Astrocyte (in vitro differentiated cells and primary cell): ENCODE data around the gene SGPL1. TPM values are rescaled to one million over a fixed set of nuclear protein-coding genes. Genes with fewer than 3 reads are reported as not detected.

Source experiments
- DNase-seq: peaks from one replicate; pipeline ENCODE4 v3.0.0-alpha.2; 2010; ENCODE audit warnings: low read depth
- FAIRE-seq: peaks from 2 replicates; lab custom pipeline; 2011; peaks lifted over from hg19 to GRCh38; lab: Jason Lieb, UNC
- H2AFZ ChIP-seq: 2 replicates; pipeline ENCODE4 v1.6.0; 2012; ENCODE audit warnings: low read depth, low read length, inconsistent platforms
- H3K27ac ChIP-seq: 2 replicates; pipeline ENCODE4 v1.5.1; 2011; ENCODE audit warnings: low read depth, low read length, inconsistent platforms
- H3K27me3 ChIP-seq: 2 replicates; pipeline ENCODE4 v1.6.0; 2011; ENCODE audit warnings: low read length, inconsistent platforms; ENCODE audit not compliant: insufficient read depth
- H3K36me3 ChIP-seq: 2 replicates; pipeline ENCODE4 v1.5.1; 2011; ENCODE audit warnings: low read length, inconsistent platforms; ENCODE audit not compliant: insufficient read depth
- H3K4me1 ChIP-seq: 2 replicates; pipeline ENCODE4 v1.5.1; 2011; ENCODE audit warnings: low read length, inconsistent platforms; ENCODE audit not compliant: insufficient read depth
- H3K4me2 ChIP-seq: 2 replicates; pipeline ENCODE4 v1.6.0; 2012; ENCODE audit warnings: low read length, inconsistent platforms
- H3K4me3 ChIP-seq: 2 replicates; pipeline ENCODE4 v1.5.1; 2011; ENCODE audit warnings: low read depth, mild to moderate bottlenecking, low read length, inconsistent platforms; ENCODE audit not compliant: insufficient read depth
- H3K79me2 ChIP-seq: 2 replicates; pipeline ENCODE4 v1.6.0; 2012; ENCODE audit warnings: mild to moderate bottlenecking, low read length, inconsistent platforms; ENCODE audit not compliant: insufficient read depth
- H3K9ac ChIP-seq: 2 replicates; pipeline ENCODE4 v1.6.0; 2012; ENCODE audit warnings: mild to moderate bottlenecking, low read length, inconsistent platforms
- H3K9me3 ChIP-seq: 2 replicates; pipeline ENCODE4 v1.5.1; 2012; ENCODE audit warnings: low read depth, mild to moderate bottlenecking, low read length, inconsistent platforms; ENCODE audit not compliant: insufficient read depth
- H4K20me1 ChIP-seq: 2 replicates; pipeline ENCODE4 v1.6.0; 2012; ENCODE audit warnings: low read length, inconsistent platforms; ENCODE audit not compliant: insufficient read depth
- H3K27ac Mint-ChIP-seq: one replicate; pipeline ENCODE4 v1.8.0; 2021; ENCODE audit warnings: mild to moderate bottlenecking, mixed read lengths; ENCODE audit not compliant: unreplicated experiment
- H3K27me3 Mint-ChIP-seq: one replicate; pipeline ENCODE4 v1.8.0; 2021; ENCODE audit warnings: low read depth, mixed read lengths; ENCODE audit not compliant: unreplicated experiment
- H3K36me3 Mint-ChIP-seq: one replicate; pipeline ENCODE4 v1.8.0; 2021; ENCODE audit warnings: low read depth, mixed read lengths; ENCODE audit not compliant: unreplicated experiment
- H3K4me1 Mint-ChIP-seq: one replicate; pipeline ENCODE4 v1.8.0; 2021; ENCODE audit warnings: low read depth, mixed read lengths; ENCODE audit not compliant: unreplicated experiment
- H3K4me3 Mint-ChIP-seq: one replicate; pipeline ENCODE4 v1.8.0; 2021; ENCODE audit warnings: mild to moderate bottlenecking, moderate library complexity, mixed read lengths; ENCODE audit not compliant: unreplicated experiment
- H3K9me3 Mint-ChIP-seq: one replicate; pipeline ENCODE4 v1.8.0; 2021; ENCODE audit warnings: mild to moderate bottlenecking, mixed read lengths; ENCODE audit not compliant: unreplicated experiment
- CTCF ChIP-seq: IDR thresholded peaks from 2 replicates; pipeline ENCODE4 v1.5.1; 2011; ENCODE audit warnings: low read depth, mild to moderate bottlenecking, inconsistent platforms, low read length, moderate library complexity; ENCODE audit not compliant: insufficient read depth
- EZH2 ChIP-seq: IDR thresholded peaks from 2 replicates; pipeline ENCODE4 v1.6.1; 2012; ENCODE audit warnings: mild to moderate bottlenecking, low read length, inconsistent platforms; ENCODE audit not compliant: insufficient read depth
- total RNA-seq: library from RNA; stranded (reverse); gene quantifications from 2 replicates; pipeline ENCODE4 v1.2.1, GENCODE V29; 2021

SGPL1 gene
- total RNA-seq, 1 donor from 2014 or later, result 101 TPM

- no peaks in the 10 kb centered on the region for H3K27me3 ChIP-seq
- H2AFZ ChIP-seq, result no peak overlapping the region
- peaks cover 8% of the 10 kb centered on the region for H3K4me1 Mint-ChIP-seq
- FAIRE-seq (no peak), DNase-seq (peak; percentile 53)
- TF ChIP-seq CTCF (peak; percentile 87), EZH2 (no peak)
- no peaks in the 10 kb centered on the region for H3K27me3 Mint-ChIP-seq
- H3K4me3 ChIP-seq, result no peak overlapping the region
- H4K20me1 ChIP-seq, result no peaks in the 10 kb centered on the region
- H3K79me2 ChIP-seq, result no peaks in the 10 kb centered on the region
- no peaks in the 10 kb centered on the region for H3K9me3 ChIP-seq
- H3K4me3 Mint-ChIP-seq, result peak overlapping the region; percentile 20
- peaks cover 26% of the 10 kb centered on the region for H3K36me3 ChIP-seq
- H3K27ac Mint-ChIP-seq, result no peak overlapping the region
- H3K27ac ChIP-seq, result no peak overlapping the region
- H3K9ac ChIP-seq, result no peak overlapping the region
- peaks cover 3% of the 10 kb centered on the region for H3K4me1 ChIP-seq
- peaks cover 34% of the 10 kb centered on the region for H3K36me3 Mint-ChIP-seq
- H3K9me3 Mint-ChIP-seq, result no peaks in the 10 kb centered on the region
- H3K4me2 ChIP-seq, result no peak overlapping the region
These were observed 64.4 kb downstream of the SGPL1 start for GRCh38 chr10:70880077-70880534.

- Histone ChIP-seq H3K36me3 (peaks cover 6% of the 10 kb centered on the region), H3K79me2 (no peaks in the 10 kb centered on the region), H4K20me1 (peaks cover 3% of the 10 kb centered on the region), H3K9ac (no peak overlapping the region), H3K4me2 (no peak overlapping the region), H3K9me3 (no peaks in the 10 kb centered on the region), H3K4me1 (peaks cover 5% of the 10 kb centered on the region), H3K27ac (no peak overlapping the region), H3K27me3 (no peaks in the 10 kb centered on the region), H3K4me3 (no peak overlapping the region), H2AFZ (no peak overlapping the region)
- H3K4me1 Mint-ChIP-seq, result peaks cover 6% of the 10 kb centered on the region
- TF ChIP-seq EZH2 (no peak), CTCF (no peak)
- H3K9me3 Mint-ChIP-seq, result no peaks in the 10 kb centered on the region
- DNase-seq (no peak), FAIRE-seq (no peak)
- peaks cover 16% of the 10 kb centered on the region for H3K36me3 Mint-ChIP-seq
- no peak overlapping the region for H3K4me3 Mint-ChIP-seq
- no peaks in the 10 kb centered on the region for H3K27me3 Mint-ChIP-seq
- no peak overlapping the region for H3K27ac Mint-ChIP-seq
These were observed 69.0 kb downstream of the SGPL1 start for GRCh38 chr10:70884741-70885140.

- H3K27me3 Mint-ChIP-seq, result no peaks in the 10 kb centered on the region
- H3K9ac ChIP-seq, result no peak overlapping the region
- H3K4me1 Mint-ChIP-seq, result peaks cover 6% of the 10 kb centered on the region
- H3K36me3 Mint-ChIP-seq, result peaks cover 16% of the 10 kb centered on the region
- TF ChIP-seq CTCF (no peak), EZH2 (no peak)
- H4K20me1 ChIP-seq, result peaks cover 3% of the 10 kb centered on the region
- FAIRE-seq, result no peak
- peaks cover 5% of the 10 kb centered on the region for H3K4me1 ChIP-seq
- no peaks in the 10 kb centered on the region for H3K9me3 ChIP-seq
- H3K27ac Mint-ChIP-seq, result no peak overlapping the region
- peaks cover 4% of the 10 kb centered on the region for H3K36me3 ChIP-seq
- H3K4me2 ChIP-seq, result no peak overlapping the region
- H3K27ac ChIP-seq, result no peak overlapping the region
- no peak for DNase-seq
- no peaks in the 10 kb centered on the region for H3K27me3 ChIP-seq
- no peak overlapping the region for H2AFZ ChIP-seq
- H3K4me3 ChIP-seq, result no peak overlapping the region
- H3K79me2 ChIP-seq, result no peaks in the 10 kb centered on the region
- H3K4me3 Mint-ChIP-seq, result no peak overlapping the region
- H3K9me3 Mint-ChIP-seq, result no peaks in the 10 kb centered on the region
These were observed 69.7 kb downstream of the SGPL1 start for GRCh38 chr10:70885481-70885880.
